Stimulated activated CD4-positive, alpha-beta T cell treated with anti-CD3 and anti-CD28 coated beads, Interleukin-12 subunit alpha, Interleukin-12 subunit beta, amount 100 ng/mL, for 24 hours (primary cell): ENCODE results near the gene LAIR2.
"Not testable (repeated sequence)": the region's sequence is repeated elsewhere in the genome, so short reads cannot be mapped to it uniquely, and the experiment has no call there.

Experiments
- DNase-seq, 2 experiments: peaks; one replicate each; pipeline ENCODE4 v3.0.0-alpha.2; 2020; ENCODE audit warnings: low read depth in 2 of 2

The LAIR2 gene

GRCh38 chr19:54493967-54494585 is 8.6 kb upstream of the LAIR2 start:
- no peak for DNase-seq

DNA sequence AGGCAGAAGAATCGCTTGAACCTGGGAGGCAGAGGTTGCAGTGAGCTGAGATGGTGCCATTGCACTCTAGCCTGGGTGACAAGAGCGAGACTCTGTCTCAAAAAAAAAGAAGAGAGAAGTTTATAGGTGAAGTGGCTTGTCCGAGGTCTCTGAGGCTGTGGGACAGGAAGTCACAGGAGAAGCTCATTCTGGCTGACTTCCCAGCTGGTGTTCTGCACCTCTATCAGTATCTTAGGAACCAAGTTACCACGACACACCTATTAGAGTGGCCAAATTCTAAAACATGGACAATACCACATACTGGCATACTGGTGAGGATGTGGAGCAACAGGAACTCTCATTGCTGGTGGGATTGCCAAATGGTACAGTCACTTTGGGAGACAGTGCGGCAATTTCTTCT is 7.3 kb upstream of the LAIR2 start:
- DNase-seq: not testable (repeated sequence)

- DNase-seq: peak in 1 of 2 experiments; percentile 9
These were observed 4.7 kb upstream of the LAIR2 start for GRCh38 chr19:54497747-54498450.

- not testable (repeated sequence) for DNase-seq
These were observed 4.2 kb upstream of the LAIR2 start for GRCh38 chr19:54498451-54498772.

DNA sequence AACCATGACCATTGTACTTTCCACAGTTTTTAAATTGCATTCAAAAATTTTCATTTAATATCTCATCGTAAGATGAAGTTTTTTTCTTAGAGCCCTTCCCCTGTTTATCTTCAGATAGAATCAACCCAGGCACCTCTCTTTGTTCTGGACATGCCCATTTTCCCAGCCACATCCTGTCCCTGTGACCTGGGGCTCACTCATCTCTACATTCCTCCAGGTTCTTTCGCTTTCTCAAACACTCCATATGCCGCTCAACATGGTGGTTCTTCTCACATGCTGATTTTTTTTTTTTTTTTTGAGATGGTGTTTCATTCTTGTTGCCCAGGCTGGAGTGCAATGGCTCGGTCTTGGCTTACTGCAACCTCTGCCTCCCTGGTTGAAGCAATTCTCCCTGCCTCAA is 2.9 kb downstream of the LAIR2 start:
- DNase-seq: not testable (repeated sequence)

DNA sequence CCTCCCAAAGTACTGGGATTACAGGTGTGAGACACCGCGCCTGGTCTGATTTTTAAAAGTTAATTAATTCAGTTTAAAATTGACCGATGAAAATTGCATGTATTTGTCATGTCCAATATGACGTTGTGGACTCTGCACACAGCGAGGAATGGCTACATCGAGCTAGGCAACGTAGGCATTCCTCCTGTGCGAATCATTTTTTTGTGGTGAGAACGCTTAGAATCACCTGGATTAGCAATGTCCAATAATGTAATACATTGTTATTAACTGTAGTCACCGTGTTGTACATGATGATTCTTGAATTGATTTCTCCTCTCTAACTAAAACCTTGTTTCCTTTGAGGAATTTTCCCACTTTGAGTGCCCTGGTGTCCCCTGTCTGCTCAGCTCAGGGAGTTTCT is 3.4 kb downstream of the LAIR2 start:
- no peak for DNase-seq

GRCh38 chr19:54507038-54507717 is 4.5 kb downstream of the LAIR2 start:
- not testable (repeated sequence) for DNase-seq

- DNase-seq: no peak
These were observed 5.2 kb downstream of the LAIR2 start for GRCh38 chr19:54507824-54508223.

DNA sequence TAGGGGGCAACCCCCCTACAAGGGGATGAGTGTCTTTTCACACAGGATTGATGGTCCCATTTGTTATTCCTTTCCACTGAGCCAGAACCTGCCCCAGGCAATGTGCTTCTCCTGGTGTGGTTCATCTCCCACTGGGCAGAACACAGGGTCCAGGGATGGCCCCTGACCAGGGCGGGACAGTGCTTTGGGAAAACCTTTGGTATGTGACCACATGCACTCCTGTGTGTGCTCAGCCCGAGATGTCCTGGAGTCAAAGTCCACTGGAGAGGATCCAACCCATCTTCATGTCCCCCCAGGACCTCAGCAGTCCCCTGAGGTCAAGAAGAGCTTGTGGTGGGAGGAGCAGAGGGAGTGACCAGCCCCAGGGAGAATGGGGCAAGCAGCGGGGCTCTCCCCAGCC is 5.9 kb downstream of the LAIR2 start:
- not testable (repeated sequence) for DNase-seq

GRCh38 chr19:54509200-54509940 is 6.7 kb downstream of the LAIR2 start:
- not testable (repeated sequence) for DNase-seq

DNA sequence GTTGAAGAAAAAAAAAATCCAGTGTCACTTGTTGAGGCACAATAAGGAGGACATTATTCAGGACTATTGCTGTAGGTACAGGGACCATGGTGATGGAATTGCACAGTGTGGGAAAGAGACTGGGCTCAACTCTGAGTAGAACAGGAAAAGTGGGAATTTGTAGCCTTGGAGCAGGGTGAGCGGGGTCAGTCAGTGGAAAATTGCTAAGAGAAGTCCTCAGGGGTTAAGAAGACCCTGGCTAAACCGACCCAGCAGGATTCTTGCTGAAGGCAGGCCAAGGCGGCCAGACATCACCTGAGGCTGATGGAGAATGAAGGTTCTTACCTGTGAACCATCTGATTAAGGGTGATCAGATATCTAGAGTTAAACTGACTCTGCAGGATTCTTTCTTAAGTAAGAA is 12.5 kb downstream of the LAIR2 start:
- no peak for DNase-seq

GRCh38 chr19:54517483-54517882 is 14.9 kb downstream of the LAIR2 start:
- DNase-seq: peak in 1 of 2 experiments; percentile 65

DNA sequence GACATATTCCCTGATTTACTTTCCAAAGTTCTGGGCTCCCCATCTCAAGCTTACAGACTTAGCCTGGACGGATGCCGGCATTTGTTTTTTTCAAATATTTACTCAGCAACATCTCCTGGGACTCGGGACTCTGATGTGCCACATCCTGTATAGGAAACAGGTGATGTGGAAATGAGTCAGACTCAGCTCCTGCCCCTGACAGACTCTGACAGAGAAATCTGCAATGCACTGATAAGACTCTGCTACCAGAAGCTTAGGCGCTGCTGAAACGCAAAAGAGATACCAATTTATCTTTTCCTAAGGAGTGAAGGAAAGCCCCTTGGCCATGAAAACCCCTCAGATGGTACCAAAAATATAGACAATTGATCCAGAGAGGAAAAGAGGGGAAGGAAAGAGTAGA is 16.2 kb downstream of the LAIR2 start:
- no peak for DNase-seq

- DNase-seq: no peak
These were observed 18.6 kb downstream of the LAIR2 start for GRCh38 chr19:54521022-54521859.

GRCh38 chr19:54521860-54522513 is 19.4 kb downstream of the LAIR2 start:
- DNase-seq: no peak

DNA sequence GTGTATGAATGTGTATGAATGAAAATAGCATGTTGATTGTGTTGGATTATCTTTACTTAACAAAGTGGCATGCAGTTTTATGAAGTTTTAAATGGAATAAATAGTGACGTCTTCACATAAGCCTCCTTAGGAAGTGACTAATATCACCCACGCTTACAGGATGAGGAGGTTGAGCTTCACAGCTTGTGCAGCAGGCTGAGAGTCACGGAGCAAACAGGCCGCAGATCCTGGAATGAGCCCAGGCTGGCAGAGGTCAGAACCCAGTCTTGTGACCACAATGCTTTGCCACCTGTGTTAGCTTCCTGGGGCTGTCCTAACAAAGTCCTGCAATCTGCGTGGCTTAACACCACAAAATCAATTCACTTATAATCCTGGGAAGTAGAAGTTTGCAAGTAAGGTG is 20.8 kb downstream of the LAIR2 start:
- peak in 1 of 2 experiments; percentile 57 for DNase-seq

GRCh38 chr19:54525636-54526035 is 23.0 kb downstream of the LAIR2 start:
- no peak for DNase-seq

DNA sequence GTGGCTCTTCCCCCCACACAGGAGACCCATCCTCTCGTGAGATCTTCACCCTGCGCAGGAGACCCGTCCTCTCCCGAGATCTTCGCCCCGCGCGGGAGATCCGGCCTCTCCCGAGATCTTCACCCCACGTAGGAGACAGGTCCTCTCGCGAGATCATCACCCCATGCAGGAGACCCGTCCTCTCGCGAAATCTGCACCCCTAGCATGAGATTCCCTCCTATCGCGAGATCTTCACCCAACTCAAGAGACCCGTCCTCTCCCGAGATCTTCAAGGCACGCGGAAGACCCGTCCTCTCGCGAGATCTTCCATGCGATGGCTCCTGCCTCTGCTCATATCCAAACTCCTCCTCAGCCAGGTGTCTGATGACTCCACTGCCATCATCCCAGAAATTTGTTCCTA is 24.3 kb downstream of the LAIR2 start:
- DNase-seq: no peak

DNA sequence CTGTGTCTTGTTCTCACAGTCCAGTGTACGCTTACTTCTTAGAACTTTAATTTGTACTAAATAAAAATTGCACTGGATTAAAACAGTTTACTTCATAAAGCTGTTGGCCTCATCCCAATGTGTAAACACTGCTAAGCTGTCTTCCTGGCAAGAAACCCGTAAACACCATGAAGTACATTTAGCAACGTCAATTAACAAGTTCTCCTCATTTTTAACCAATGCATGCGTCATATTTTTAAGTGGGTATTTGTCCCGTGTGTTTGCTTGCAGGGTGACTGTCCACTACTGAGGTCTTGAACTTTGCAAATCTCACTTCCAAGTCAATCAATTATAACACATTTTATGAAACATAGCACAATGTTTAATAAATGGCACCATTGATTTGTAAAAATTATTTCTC is 28.2 kb downstream of the LAIR2 start:
- DNase-seq: no peak

- DNase-seq: no peak
These were observed 29.9 kb downstream of the LAIR2 start for GRCh38 chr19:54532528-54532927.

GRCh38 chr19:54533476-54533875 is 30.8 kb downstream of the LAIR2 start:
- no peak for DNase-seq
